Smooth muscle cell (in vitro differentiated cells): Measurements from ENCODE around the gene CHAC1. TPM values are rescaled to one million over a fixed set of nuclear protein-coding genes. Genes with fewer than 3 reads are reported as not detected.

Experiments
- DNase-seq: peaks from one replicate; lab custom pipeline; 2025; ENCODE audit not compliant: unreplicated experiment; lab: John Stamatoyannopoulos, UW
- H2AFZ ChIP-seq: fragments of 200-600 bp; sonication (generic); 2 replicates; pipeline ENCODE4 v1.6.0; 2016; ENCODE audit warnings: antibody characterized with exemption, low read depth, mild to moderate bottlenecking
- H3F3A ChIP-seq: fragments of 200-600 bp; sonication (generic); 2 replicates; pipeline ENCODE4 v1.6.0; 2017; ENCODE audit warnings: antibody characterized with exemption, low read depth
- H3K27ac ChIP-seq: fragments of 200-600 bp; sonication (generic); 2 replicates; pipeline ENCODE4 v1.5.1; 2016; ENCODE audit warnings: low read depth, mild to moderate bottlenecking
- H3K27me3 ChIP-seq: fragments of 200-600 bp; sonication (generic); 2 replicates; pipeline ENCODE4 v1.6.1; 2016; ENCODE audit warnings: low read depth, mild to moderate bottlenecking
- H3K36me3 ChIP-seq: fragments of 200-600 bp; sonication (generic); 2 replicates; pipeline ENCODE4 v1.5.1; 2016; ENCODE audit warnings: low read depth
- H3K4me1 ChIP-seq: fragments of 200-600 bp; sonication (generic); 2 replicates; pipeline ENCODE4 v1.5.1; 2016; ENCODE audit warnings: low read depth
- H3K4me2 ChIP-seq: fragments of 200-600 bp; sonication (generic); 2 replicates; pipeline ENCODE4 v1.6.0; 2016; ENCODE audit warnings: mild to moderate bottlenecking
- H3K4me3 ChIP-seq: fragments of 200-600 bp; sonication (generic); 2 replicates; pipeline ENCODE4 v1.5.1; 2016; ENCODE audit warnings: mild to moderate bottlenecking
- H3K79me2 ChIP-seq: fragments of 200-600 bp; sonication (generic); 2 replicates; pipeline ENCODE4 v1.6.0; 2016; ENCODE audit warnings: low read depth, mild to moderate bottlenecking
- H3K9ac ChIP-seq: fragments of 200-600 bp; sonication (generic); 2 replicates; pipeline ENCODE4 v1.6.0; 2016; ENCODE audit warnings: low read depth
- H3K9me3 ChIP-seq: fragments of 200-600 bp; sonication (generic); replicated peaks from 2 replicates; pipeline ENCODE4 v1.5.1; 2016; ENCODE audit warnings: low read depth
- H4K20me1 ChIP-seq: fragments of 200-600 bp; sonication (generic); 2 replicates; pipeline ENCODE4 v1.6.0; 2016; ENCODE audit warnings: low read depth
- WGBS: methylation state at CpG from one replicate; pipeline ENCODE4 v1.1.7; 2016; ENCODE audit warnings: low lambda C conversion rate; 5-methylcytosine and 5-hydroxymethylcytosine counted together
- polyA plus RNA-seq: library from polyadenylated mRNA; unstranded; fragments of >200 nt; fragmentation: Nextera tagmentation; extraction: Ambion mirVana; gene quantifications from 2 replicates; pipeline ENCODE4 v1.2.1, GENCODE V29; 2016
- total RNA-seq: library from RNA; depleted of rRNA; stranded (reverse); fragments of >200 nt; gene quantifications from 2 replicates; pipeline ENCODE4 v1.2.3, GENCODE V29; 2014
- TF ChIP-seq, protein P1 (sequence below): fragments of 200-600 bp; sonication (generic); IDR thresholded peaks from 2 replicates; pipeline ENCODE4 v1.5.1; 2017; ENCODE audit warnings: borderline replicate concordance, mild to moderate bottlenecking, antibody characterized with exemption; ENCODE audit not compliant: insufficient read depth, poor library complexity, severe bottlenecking

Gene CHAC1
- total and polyA plus RNA-seq, 2 experiments from 2014 or later, result 29.6 to 31.5 TPM

DNA sequence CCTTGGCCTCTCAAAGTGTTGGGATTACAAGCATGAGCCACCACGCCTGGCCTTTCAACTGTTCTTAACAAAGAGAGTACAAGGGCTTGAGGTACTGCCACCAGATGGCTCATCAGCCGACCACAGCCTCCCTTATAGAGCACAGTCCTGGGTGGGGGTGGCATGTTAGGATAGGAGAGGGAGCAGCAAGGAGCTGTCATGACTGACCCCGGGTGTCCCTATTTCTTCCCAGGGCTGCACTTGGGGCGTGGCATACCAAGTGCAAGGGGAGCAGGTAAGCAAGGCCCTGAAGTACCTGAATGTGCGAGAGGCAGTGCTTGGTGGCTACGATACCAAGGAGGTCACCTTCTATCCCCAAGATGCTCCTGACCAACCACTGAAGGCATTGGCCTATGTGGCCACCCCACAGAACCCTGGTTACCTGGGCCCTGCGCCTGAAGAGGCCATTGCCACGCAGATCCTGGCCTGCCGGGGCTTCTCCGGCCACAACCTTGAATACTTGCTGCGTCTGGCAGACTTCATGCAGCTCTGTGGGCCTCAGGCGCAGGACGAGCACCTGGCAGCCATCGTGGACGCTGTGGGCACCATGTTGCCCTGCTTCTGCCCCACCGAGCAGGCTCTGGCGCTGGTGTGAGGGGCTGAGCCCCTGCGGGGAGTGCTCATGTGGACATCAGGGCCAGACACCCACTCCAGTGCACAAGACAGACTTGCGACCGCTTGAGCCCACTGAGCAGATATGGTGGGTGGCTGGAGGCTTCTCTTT, 2.1 kb downstream of the CHAC1 start:
- H3K4me1 ChIP-seq, result peaks cover 6% of the 10 kb centered on the region
- peaks cover 3% of the 10 kb centered on the region for H3F3A ChIP-seq
- H3K9me3 ChIP-seq, result no peaks in the 10 kb centered on the region
- H3K4me2 ChIP-seq, result peak overlapping the region; percentile 75
- H3K4me3 ChIP-seq, result no peak overlapping the region
- no peak overlapping the region for H3K27ac ChIP-seq
- no peaks in the 10 kb centered on the region for H3K27me3 ChIP-seq
- H3K79me2 ChIP-seq, result peaks cover 29% of the 10 kb centered on the region
- no peak for DNase-seq
- TF ChIP-seq, protein P1, sequence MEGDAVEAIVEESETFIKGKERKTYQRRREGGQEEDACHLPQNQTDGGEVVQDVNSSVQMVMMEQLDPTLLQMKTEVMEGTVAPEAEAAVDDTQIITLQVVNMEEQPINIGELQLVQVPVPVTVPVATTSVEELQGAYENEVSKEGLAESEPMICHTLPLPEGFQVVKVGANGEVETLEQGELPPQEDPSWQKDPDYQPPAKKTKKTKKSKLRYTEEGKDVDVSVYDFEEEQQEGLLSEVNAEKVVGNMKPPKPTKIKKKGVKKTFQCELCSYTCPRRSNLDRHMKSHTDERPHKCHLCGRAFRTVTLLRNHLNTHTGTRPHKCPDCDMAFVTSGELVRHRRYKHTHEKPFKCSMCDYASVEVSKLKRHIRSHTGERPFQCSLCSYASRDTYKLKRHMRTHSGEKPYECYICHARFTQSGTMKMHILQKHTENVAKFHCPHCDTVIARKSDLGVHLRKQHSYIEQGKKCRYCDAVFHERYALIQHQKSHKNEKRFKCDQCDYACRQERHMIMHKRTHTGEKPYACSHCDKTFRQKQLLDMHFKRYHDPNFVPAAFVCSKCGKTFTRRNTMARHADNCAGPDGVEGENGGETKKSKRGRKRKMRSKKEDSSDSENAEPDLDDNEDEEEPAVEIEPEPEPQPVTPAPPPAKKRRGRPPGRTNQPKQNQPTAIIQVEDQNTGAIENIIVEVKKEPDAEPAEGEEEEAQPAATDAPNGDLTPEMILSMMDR, result no peak
- no peaks in the 10 kb centered on the region for H3K36me3 ChIP-seq
- no peak overlapping the region for H2AFZ ChIP-seq
- WGBS, result 88% methylated on average over 20 of the region's 20 CpGs
- H3K9ac ChIP-seq, result no peak overlapping the region
- peaks cover 31% of the 10 kb centered on the region for H4K20me1 ChIP-seq

DNA sequence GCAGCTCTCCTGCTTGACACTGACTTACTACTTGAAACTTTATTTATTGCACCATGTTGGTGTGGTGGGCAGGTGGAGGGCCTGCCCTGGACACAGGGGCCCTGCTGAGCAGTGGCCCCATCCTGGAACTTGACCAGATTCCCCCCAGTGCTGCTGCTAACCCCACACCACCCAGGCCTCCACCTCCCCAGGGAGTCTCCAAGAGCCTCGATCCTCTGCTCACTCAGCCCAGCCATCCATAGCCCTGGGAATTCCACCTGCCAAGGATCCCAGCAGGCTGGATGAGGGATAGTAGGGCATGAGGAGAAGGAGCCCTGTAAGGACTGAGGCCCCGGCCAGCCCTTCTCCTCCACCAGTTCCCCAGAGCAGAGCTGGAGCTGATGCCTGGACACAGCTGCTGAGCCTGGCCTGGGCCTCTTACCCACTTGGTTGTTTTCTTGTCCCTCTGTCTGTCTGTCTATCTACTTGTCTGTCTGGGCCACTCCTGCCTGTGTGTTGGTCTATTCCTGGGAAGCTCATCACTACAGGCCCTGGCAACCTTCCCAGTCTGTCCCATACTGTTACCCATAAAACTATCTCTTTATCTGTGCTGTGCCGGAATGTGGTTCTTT, 2.8 kb downstream of the CHAC1 start:
- Histone ChIP-seq H3K36me3 (no peaks in the 10 kb centered on the region), H4K20me1 (peaks cover 31% of the 10 kb centered on the region), H3K4me3 (no peak overlapping the region), H3K4me2 (peak overlapping the region; percentile 75), H3K27ac (no peak overlapping the region), H2AFZ (no peak overlapping the region), H3K27me3 (no peaks in the 10 kb centered on the region), H3F3A (peaks cover 3% of the 10 kb centered on the region), H3K79me2 (peaks cover 29% of the 10 kb centered on the region), H3K9ac (no peak overlapping the region), H3K4me1 (peaks cover 6% of the 10 kb centered on the region), H3K9me3 (no peaks in the 10 kb centered on the region)
- TF ChIP-seq, protein P1, result no peak
- WGBS, result 81% methylated on average over 3 of the region's 3 CpGs
- no peak for DNase-seq

DNA sequence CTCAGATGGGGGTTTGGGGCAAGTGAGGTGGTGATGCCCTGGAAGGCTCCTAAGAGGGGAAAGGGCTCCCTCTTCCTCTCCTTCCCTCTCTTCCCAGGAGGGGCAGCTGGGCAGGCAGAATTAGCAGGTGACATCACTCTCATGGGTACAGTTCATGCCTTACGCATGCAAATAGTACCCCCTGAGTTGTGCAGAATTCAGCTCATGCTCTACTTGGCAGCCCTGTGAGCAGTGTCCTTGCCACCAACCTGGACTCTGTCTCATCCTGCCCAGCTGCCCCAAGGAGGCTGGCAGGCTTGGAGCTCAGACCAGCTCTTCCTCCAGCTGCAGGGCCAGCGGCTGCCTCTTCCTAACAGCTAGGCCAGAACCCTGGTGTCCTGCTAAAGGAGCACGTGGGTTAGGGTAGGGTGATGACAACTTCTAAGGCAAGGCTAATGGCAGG, 3.3 kb downstream of the CHAC1 start:
- Histone ChIP-seq H3K27ac (no peak overlapping the region), H3K9ac (no peak overlapping the region), H3K4me1 (peaks cover 6% of the 10 kb centered on the region), H3K79me2 (peaks cover 29% of the 10 kb centered on the region), H3K27me3 (no peaks in the 10 kb centered on the region), H2AFZ (no peak overlapping the region), H3F3A (peaks cover 3% of the 10 kb centered on the region), H3K36me3 (no peaks in the 10 kb centered on the region), H3K4me3 (no peak overlapping the region), H3K4me2 (peak overlapping the region; percentile 75), H4K20me1 (peaks cover 31% of the 10 kb centered on the region), H3K9me3 (no peaks in the 10 kb centered on the region)
- TF ChIP-seq, protein P1, result no peak
- DNase-seq, result no peak
- WGBS, result 94% methylated on average over 3 of the region's 3 CpGs
